GM18519 (cell line): ENCODE measurements around the gene STIMATE.

Experiments used
- ATAC-seq: cut with Tn5 transposase; IDR thresholded peaks from one replicate; pipeline ENCODE4 v1.9.1; 2021; ENCODE audit warnings: mild to moderate bottlenecking, moderate library complexity; ENCODE audit not compliant: unreplicated experiment, low FRiP score

STIMATE gene

GRCh38 chr3:52794612-52795099 is 102.7 kb downstream of the STIMATE start, which contains the start of gene ITIH3:
TSS of gene ITIH3 (plus strand) at chr3:52794796. CDS start at chr3:52794804, 8 bp downstream.
- ATAC-seq = no peak

DNA sequence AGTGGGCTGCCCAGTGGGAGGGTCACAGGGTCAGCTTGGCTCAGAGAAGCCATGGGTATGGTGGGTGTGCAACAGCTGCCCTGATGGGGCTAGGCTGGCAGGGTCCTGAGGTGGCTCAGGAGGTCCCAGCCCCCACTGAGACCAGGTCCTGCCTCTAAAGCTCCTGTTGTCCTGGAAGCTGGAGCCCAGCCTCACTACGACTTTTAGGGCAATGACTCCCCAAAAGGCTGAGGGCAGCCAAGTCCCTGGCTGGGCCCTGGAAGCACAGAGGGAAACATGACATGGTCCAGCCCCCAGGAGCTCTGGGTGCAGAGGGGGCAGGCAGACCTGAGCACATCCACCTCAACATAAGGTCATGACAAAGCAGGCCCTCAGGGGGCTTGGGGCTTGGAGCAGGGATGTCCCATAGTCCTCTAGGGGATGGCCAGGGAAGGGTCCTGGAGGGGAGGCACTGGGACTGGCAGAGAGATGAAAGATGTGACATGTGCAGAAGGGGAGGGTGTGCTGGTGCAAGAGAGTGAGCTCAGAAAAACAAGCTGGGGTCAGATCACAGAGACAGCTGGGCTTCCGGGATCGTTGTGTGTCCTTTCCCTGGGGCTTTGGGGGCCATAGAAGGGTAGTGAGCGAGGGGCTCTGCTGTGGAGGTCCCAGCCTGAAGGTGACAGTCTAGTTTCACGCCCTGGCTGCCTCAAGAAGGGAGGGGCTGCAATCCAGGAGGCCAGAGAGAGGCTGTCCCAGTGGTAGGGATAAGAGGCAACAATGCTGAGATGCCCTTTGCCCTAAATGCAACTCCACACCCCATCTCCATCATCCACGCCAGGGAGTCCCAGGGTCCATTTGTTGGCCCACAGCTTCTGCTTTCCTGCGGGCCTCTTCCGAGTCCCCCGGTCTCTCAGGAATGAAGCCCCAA is 103.4 kb downstream of the STIMATE start:
- no peak for ATAC-seq

- no peak for ATAC-seq
Measured at GRCh38 chr3:52792961-52793695, 104.2 kb downstream of the STIMATE start.

DNA sequence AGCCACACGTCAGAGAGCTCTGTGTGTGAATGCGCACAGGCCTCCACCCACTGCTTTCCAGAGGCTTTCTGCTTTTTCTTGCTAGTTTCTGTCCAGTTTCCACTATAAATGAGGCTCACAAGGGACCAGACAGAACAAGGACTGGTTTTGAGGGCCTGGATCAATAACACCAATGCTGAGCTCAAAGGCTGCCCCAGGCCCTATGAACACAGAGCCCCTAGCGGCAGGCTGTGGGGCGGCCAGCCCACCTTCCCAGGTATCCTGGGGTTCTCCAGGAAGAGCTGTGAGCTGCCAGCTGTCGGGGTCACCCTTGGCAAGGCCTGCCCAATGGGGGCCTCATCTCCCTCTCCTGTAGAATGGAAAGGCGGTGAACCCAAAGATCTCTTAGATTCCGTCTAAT is 104.9 kb downstream of the STIMATE start:
- no peak for ATAC-seq

DNA sequence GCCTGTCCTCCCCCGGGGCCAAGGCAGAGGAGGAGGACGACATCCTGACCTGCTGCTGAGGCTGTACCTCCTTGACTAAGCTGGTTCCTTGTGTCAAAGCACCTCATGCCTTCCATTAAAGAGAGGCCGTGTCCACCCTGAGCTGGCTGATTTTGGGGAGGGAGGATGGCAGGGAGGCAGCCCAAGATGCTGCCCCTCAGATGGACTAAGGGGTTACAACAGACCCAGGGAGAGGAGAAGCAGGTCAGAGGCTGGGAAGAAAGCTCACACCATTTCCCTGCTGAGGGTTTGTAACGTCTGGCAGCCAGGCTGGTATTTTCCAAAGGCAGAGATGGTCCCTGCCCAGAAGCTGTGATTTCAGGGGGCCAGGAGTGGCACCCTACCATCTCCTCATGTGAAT is 105.4 kb downstream of the STIMATE start:
- no peak for ATAC-seq

DNA sequence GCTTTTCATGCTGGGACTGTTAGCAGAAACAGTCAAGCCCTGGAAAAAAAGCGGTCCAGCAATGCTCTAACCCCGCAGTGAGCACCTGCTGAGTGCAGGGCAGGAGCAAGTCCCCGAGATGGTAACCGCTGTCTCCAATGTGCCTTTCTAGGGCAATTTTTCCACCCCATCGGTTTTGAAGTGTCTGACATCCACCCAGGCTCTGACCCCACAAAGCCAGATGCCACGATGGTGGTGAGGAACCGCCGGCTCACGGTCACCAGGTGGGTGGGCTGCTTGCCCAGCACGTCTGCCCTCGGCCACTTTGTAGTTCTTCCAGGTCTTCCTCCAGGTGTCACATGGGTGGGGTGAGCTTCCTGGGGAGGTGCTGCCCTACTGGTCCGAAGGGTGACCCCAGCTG is 106.0 kb downstream of the STIMATE start:
- ATAC-seq = no peak

DNA sequence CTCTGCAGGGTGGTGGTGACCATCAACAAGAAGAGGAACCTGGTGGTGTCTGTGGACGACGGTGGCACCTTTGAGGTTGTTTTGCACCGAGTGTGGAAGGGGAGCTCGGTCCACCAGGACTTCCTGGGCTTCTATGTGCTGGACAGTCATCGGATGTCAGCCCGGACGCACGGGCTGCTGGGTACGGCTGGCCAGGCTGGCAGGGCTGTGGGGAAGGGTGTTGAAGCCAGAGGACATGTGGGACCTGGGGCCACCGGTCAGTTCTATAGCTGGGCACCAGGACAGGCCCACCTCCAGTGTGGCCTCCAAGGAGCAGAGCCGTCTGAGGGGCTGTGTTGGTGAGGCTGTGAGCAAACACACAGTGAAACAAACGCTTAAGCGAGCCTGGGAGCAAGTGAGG is 106.6 kb downstream of the STIMATE start:
- ATAC-seq = no peak

DNA sequence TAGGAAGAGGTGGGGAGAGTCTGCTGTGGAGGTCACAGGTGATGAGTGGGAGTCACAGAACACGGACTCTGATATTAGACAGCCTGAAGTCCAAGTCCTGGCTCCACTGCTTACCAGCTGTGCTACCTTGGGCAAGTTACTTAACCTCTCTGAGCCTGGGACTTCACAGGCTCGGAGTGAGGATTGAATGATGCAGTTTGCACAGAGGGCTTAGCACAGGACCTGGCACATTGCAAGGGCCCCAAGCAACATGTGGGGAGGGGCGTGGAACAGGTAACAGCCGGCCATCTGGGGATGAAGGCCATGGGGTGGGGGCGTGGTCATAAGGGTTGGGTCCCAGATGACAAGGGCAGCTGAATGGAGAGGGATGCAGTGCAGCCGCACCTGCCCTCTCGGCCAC is 107.0 kb downstream of the STIMATE start:
- no peak for ATAC-seq

GRCh38 chr3:52789746-52790040 is 107.7 kb downstream of the STIMATE start:
- ATAC-seq = no peak

DNA sequence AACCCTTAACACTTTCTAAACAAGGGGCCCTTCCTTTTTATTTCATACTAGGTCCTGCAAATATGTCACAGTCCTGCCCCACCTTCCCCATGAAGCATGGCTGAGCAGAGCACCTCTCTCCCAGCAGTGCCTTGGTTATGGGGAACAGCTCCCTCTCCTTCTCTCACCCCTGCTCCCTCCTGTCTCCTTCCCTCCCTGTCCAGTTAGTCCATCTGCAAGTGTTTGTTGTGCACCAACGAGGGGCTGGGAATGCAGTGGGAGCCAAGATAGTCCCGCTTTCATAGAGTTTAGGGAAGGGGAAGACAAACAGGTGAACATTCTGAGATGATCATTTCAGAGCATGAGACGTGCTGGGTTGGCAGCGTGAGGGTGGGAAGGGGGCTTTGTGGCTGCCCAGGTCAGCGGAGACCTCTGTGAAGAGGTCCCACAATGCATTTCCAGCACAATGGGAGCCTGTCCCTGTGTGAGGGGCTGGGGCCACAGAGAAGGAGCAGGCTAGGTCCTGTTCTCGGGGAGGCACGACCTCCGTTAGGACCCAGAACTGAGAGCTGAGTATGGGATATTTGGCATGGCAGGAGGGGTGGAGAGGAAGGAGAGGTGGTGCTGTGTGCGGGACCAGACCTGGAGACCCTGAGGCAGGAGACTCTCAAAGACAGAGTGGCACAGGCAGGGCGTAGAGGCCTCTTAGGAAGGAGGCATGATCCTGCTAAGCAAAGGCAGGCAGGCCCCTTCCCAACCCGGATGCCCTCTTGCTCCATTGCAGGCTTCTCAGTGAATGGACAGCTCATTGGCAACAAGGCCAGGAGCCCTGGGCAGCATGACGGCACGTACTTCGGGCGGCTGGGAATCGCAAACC is 108.2 kb downstream of the STIMATE start:
- no peak for ATAC-seq

DNA sequence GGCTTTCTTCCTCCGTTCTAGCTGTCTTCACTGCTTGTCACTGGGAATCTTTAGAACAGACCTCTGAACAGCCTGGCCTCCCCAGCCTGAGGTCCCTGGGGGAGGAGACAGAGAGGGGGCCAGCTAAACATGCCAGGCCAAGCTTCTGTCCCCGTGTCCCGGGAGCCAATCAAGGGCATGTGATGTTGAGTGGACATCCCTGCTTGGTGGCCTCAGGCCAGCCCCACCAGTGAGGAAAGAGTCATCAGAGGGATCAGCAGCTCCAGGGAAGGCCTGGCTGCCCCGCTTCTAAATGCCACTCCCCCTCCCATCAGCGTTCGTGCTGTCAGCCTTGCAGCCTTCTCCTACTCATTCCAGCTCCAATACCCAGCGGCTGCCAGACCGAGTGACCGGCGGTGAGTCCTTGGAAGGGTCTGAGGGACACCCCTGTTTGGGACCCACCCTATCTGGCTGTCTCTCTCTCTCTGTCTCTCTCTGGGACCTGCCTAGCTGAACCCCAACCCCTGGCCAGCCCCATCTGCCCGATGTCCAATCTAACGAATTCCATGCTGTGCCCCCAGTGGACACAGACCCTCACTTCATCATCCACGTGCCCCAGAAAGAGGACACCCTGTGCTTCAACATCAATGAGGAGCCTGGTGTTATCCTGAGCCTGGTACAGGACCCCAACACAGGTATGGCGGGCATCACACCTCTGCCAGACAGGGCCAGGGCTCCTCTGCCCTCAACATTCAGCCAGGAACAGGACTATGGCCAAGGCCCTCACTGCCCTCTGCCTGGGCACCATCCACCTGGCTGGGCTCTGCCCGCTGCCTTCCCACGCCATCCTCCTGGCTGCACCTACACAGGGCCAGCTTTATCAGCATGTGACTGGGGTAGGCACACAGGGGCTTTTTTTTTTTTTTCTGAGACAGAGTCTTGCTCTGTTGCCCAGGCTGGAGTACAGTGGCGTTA is 109.4 kb downstream of the STIMATE start:
- no peak for ATAC-seq

GRCh38 chr3:52787246-52787645 is 110.1 kb downstream of the STIMATE start:
- no peak for ATAC-seq
